HG03139 (cell line): ENCODE results near the gene KLHL29.

Experiments
- ATAC-seq: cut with Tn5 transposase; IDR thresholded peaks from one replicate; pipeline ENCODE4 v1.9.1; 2021; ENCODE audit not compliant: unreplicated experiment

Gene KLHL29

GRCh38 chr2:23664066-23664788 lies 279.2 kb downstream of the KLHL29 start:
- ATAC-seq: no peak

- ATAC-seq: no peak
Observed at GRCh38 chr2:23666241-23666979, 281.4 kb downstream of the KLHL29 start.

- ATAC-seq: no peak
Observed at GRCh38 chr2:23666980-23667357, 282.0 kb downstream of the KLHL29 start.

- no peak for ATAC-seq
Observed at GRCh38 chr2:23668756-23669304, 283.9 kb downstream of the KLHL29 start.

- no peak for ATAC-seq
Observed at GRCh38 chr2:23669413-23670244, 284.6 kb downstream of the KLHL29 start.

- no peak for ATAC-seq
Observed at GRCh38 chr2:23670245-23670592, 285.2 kb downstream of the KLHL29 start.

GRCh38 chr2:23673082-23673481 lies 288.1 kb downstream of the KLHL29 start:
- ATAC-seq: no peak

GRCh38 chr2:23673830-23674679 lies 289.1 kb downstream of the KLHL29 start:
- no peak for ATAC-seq

- ATAC-seq: no peak
Observed at GRCh38 chr2:23675506-23675905, 290.5 kb downstream of the KLHL29 start.

- no peak for ATAC-seq
Observed at GRCh38 chr2:23677836-23678235, 292.9 kb downstream of the KLHL29 start.

GRCh38 chr2:23679044-23679443 lies 294.1 kb downstream of the KLHL29 start:
- ATAC-seq: no peak

GRCh38 chr2:23680951-23681350 lies 296.0 kb downstream of the KLHL29 start:
- no peak for ATAC-seq

- ATAC-seq: no peak
Observed at GRCh38 chr2:23681356-23682140, 296.6 kb downstream of the KLHL29 start.

GRCh38 chr2:23682481-23682880 lies 297.5 kb downstream of the KLHL29 start:
- no peak for ATAC-seq

GRCh38 chr2:23683001-23683400 lies 298.0 kb downstream of the KLHL29 start:
- ATAC-seq: no peak

- ATAC-seq: no peak
Observed at GRCh38 chr2:23684395-23685176, 299.6 kb downstream of the KLHL29 start.

- ATAC-seq: no peak
Observed at GRCh38 chr2:23685181-23685580, 300.2 kb downstream of the KLHL29 start.

- no peak for ATAC-seq
Observed at GRCh38 chr2:23685706-23686105, 300.7 kb downstream of the KLHL29 start.

GRCh38 chr2:23686405-23687029 lies 301.5 kb downstream of the KLHL29 start:
- no peak for ATAC-seq
